H1 (cell line): Measurements from ENCODE around the gene PDIA5. TPM values are rescaled to one million over a fixed set of nuclear protein-coding genes. Genes with fewer than 3 reads are reported as not detected.

Experiments used
- BACH1 ChIP-seq: IDR thresholded peaks from 2 replicates; pipeline ENCODE4 v1.6.1; 2012; ENCODE audit warnings: low read length, improper control_type of control experiment
- CHD7 ChIP-seq: fragments of 300-600 bp; sonication (generic); IDR thresholded peaks from 2 replicates; pipeline ENCODE4 v1.7.1; 2012; ENCODE audit warnings: low read length, moderate library complexity, mild to moderate bottlenecking, inconsistent platforms; ENCODE audit not compliant: insufficient replicate concordance
- CTCF ChIP-seq, 3 experiments: IDR thresholded peaks; 1 replicate in 2 of 3; 2 replicates in 1 of 3; pipeline versions ENCODE4 v1.5.1 to v1.6.1; 2011; ENCODE audit warnings: low read length in 3 of 3, mild to moderate bottlenecking in 3 of 3, inconsistent platforms in 2 of 3, low read depth in 1 of 3, moderate library complexity in 1 of 3; ENCODE audit not compliant: insufficient read depth in 1 of 3; ENCODE audit errors: control extremely low read depth in 1 of 3
- EGR1 ChIP-seq: IDR thresholded peaks from 2 replicates; pipeline ENCODE4 v1.6.1; 2011; ENCODE audit warnings: low read depth, low read length, borderline replicate concordance
- EP300 ChIP-seq, 2 experiments: IDR thresholded peaks; 1 replicate in 1 of 2; 2 replicates in 1 of 2; pipeline ENCODE4 v1.6.1; 2011 to 2012; ENCODE audit warnings: low read depth in 2 of 2, low read length in 2 of 2, mild to moderate bottlenecking in 2 of 2, borderline replicate concordance in 1 of 2, inconsistent platforms in 1 of 2, moderate library complexity in 1 of 2
- SP2 ChIP-seq: IDR thresholded peaks from 2 replicates; pipeline ENCODE4 v1.6.1; 2012; ENCODE audit warnings: mild to moderate bottlenecking, low read length, inconsistent platforms
- TBP ChIP-seq: IDR thresholded peaks from 2 replicates; pipeline ENCODE4 v1.6.1; 2011; ENCODE audit warnings: low read depth, low read length, improper control_type of control experiment
- polyA plus RNA-seq, 7 experiments: library from polyadenylated mRNA; depleted of rRNA in 3 of 7; stranded (reverse) in 5 of 7; unstranded in 2 of 7; fragments of >200 nt in 5 of 7; fragments of 200-250 nt in 2 of 7; gene quantifications; 1 replicate in 5 of 7; 2 replicates in 1 of 7; 4 replicates in 1 of 7; pipeline versions ENCODE4 v1.2.1 to v1.2.3, GENCODE V29; 2011 to 2013; ENCODE audit warnings: missing spikeins in 2 of 7, mixed read lengths in 2 of 7
- total RNA-seq: library from RNA; stranded (reverse); fragmentation: NEBNext Ultra II Directional; extraction: Animal tissue kit (Norgen Biotek cat#: 25700); gene quantifications from 2 replicates; pipeline ENCODE4 v1.2.1, GENCODE V29; 2021

Gene PDIA5
- total and polyA plus RNA-seq, 2 of the 8 experiments (the other 6 are each of a cell fraction or from before 2014, with no cell fraction given), result 18.2 to 32.8 TPM

GRCh38 chr3:123085293-123085931, 18.6 kb downstream of the PDIA5 start (continued):
- TF ChIP-seq CHD7 (no peak), EGR1 (no peak), SP2 (no peak), BACH1 (no peak), TBP (no peak), CTCF (IDR thresholded peaks at IDR 0.05; ENCODE audit: control extremely low read depth in 1 of 3, insufficient read depth in 1 of 3, low read depth in 1 of 3, low read length in 3 of 3) (peak in 2 of 3 experiments; percentile 1 to 22; a peak in 2 of 4 replicates), EP300 (IDR thresholded peaks at IDR 0.05; ENCODE audit: borderline replicate concordance in 1 of 2, low read depth in 2 of 2, low read length in 2 of 2) (no peak)
